GM12878 (cell line): ENCODE data around the gene DHRS1. TPM values are rescaled to one million over a fixed set of nuclear protein-coding genes. Genes with fewer than 3 reads are reported as not detected.
A peak's percentile ranks its signal among the peaks of the same experiment; 100 is the strongest.

Source experiments
- ATAC-seq: fragments of 200-7000 bp; cut with Tn5 transposase; 3 replicates; pipeline ENCODE4 v1.9.1; 2020; ENCODE audit warnings: mild to moderate bottlenecking, moderate library complexity
- BruUV-seq: library from RNA; stranded (reverse); fragments of 400-500 nt; replicated peaks from 2 replicates; lab custom pipeline; 2021; lab: Mats Ljungman, UMichigan
- CTCF ChIA-PET: fragments of 300-600 bp; sonication (Branson Sonifier 250); formaldehyde crosslinking; extraction: SDS; loops from one replicate; lab custom pipeline; 2021; ENCODE audit warnings: inconsistent platforms; lab: Yijun Ruan, JAX
- POLR2A ChIA-PET: fragments of 350-600 bp; formaldehyde crosslinking; extraction: SDS; loops from one replicate; lab custom pipeline; 2021; ENCODE audit warnings: inconsistent platforms; lab: Charles Lee
- RAD21 ChIA-PET: fragments of 300-600 bp; sonication (Branson Sonifier 250); formaldehyde crosslinking; loops from one replicate; lab custom pipeline; 2023; ENCODE audit warnings: antibody characterized with exemption; ENCODE audit not compliant: unreplicated experiment; lab: Charles Lee
- SMC1A ChIA-PET: fragments of 300-600 bp; sonication (Branson Sonifier 250); formaldehyde crosslinking; loops from one replicate; lab custom pipeline; 2023; ENCODE audit not compliant: unreplicated experiment, uncharacterized antibody; lab: Charles Lee
- DNase-seq: peaks from one replicate; pipeline ENCODE4 v3.0.0-alpha.2; 2011; ENCODE audit warnings: low read depth, low spot score
- FAIRE-seq: peaks from 3 replicates; lab custom pipeline; 2011; peaks lifted over from hg19 to GRCh38; lab: Jason Lieb, UNC
- H2AFZ ChIP-seq: 2 replicates; pipeline ENCODE4 v1.6.0; 2011; ENCODE audit warnings: low read depth, low read length, control low read depth; ENCODE audit not compliant: control insufficient read depth
- H3K27ac ChIP-seq: 2 replicates; pipeline ENCODE4 v1.5.1; 2011; ENCODE audit warnings: control low read depth; ENCODE audit not compliant: control insufficient read depth, insufficient read depth
- H3K27me3 ChIP-seq, 2 experiments: replicated peaks in 1 of 2; 2 replicates each; pipeline versions ENCODE4 v1.6.0 to v1.6.1; 2011; ENCODE audit warnings: low read length in 1 of 2; ENCODE audit not compliant: control insufficient read depth in 2 of 2, insufficient read depth in 2 of 2
- H3K36me3 ChIP-seq, 2 experiments: 2 replicates each; pipeline ENCODE4 v1.5.1; 2011; ENCODE audit warnings: low read length in 1 of 2; ENCODE audit not compliant: control insufficient read depth in 2 of 2, insufficient read depth in 2 of 2
- H3K4me1 ChIP-seq: 2 replicates; pipeline ENCODE4 v1.6.1; 2011; ENCODE audit warnings: mild to moderate bottlenecking, low read length, moderate library complexity, mixed read lengths; ENCODE audit not compliant: control insufficient read depth, insufficient read depth
- H3K4me2 ChIP-seq: 2 replicates; pipeline ENCODE4 v1.6.0; 2011; ENCODE audit warnings: control low read depth; ENCODE audit not compliant: control insufficient read depth, insufficient read depth
- H3K4me3 ChIP-seq: fragments of 200-600 bp; sonication (generic); 2 replicates; pipeline ENCODE4 v1.5.1; 2016
- H3K79me2 ChIP-seq: 2 replicates; pipeline ENCODE4 v1.6.0; 2011; ENCODE audit warnings: low read length; ENCODE audit not compliant: control insufficient read depth, insufficient read depth
- H3K9ac ChIP-seq: 2 replicates; pipeline ENCODE4 v1.8.0; 2011; ENCODE audit warnings: low read length, control low read depth, mixed read lengths; ENCODE audit not compliant: control insufficient read depth, insufficient read depth
- H3K9me3 ChIP-seq: replicated peaks from 3 replicates; pipeline ENCODE4 v1.5.1; 2011; ENCODE audit warnings: mild to moderate bottlenecking, low read length; ENCODE audit not compliant: control insufficient read depth, insufficient read depth
- H4K20me1 ChIP-seq: 2 replicates; pipeline ENCODE4 v1.6.0; 2011; ENCODE audit not compliant: control insufficient read depth, insufficient read depth
- ATF2 ChIP-seq: IDR thresholded peaks from 2 replicates; pipeline ENCODE4 v1.6.1; 2012; ENCODE audit warnings: low read length, inconsistent platforms
- BCLAF1 ChIP-seq: fragments of 450-650 bp; IDR thresholded peaks from 2 replicates; pipeline ENCODE4 v1.6.1; 2017; ENCODE audit warnings: antibody characterized with exemption, mild to moderate bottlenecking, moderate library complexity
- CTCF ChIP-seq, 3 experiments: IDR thresholded peaks in 2 of 3; conservative IDR thresholded peaks in 1 of 3; 2 replicates each; pipeline ENCODE4 v1.5.1; 2011; ENCODE audit warnings: low read depth in 3 of 3, low read length in 3 of 3, mild to moderate bottlenecking in 3 of 3, control low read depth in 2 of 3, moderate library complexity in 2 of 3, inconsistent platforms in 1 of 3, mixed read lengths in 1 of 3; ENCODE audit not compliant: control insufficient read depth in 2 of 3, insufficient read depth in 1 of 3; ENCODE audit errors: extremely low read depth in 1 of 3
- RAD21 ChIP-seq: IDR thresholded peaks from 2 replicates; pipeline ENCODE4 v1.6.1; 2011; ENCODE audit warnings: mild to moderate bottlenecking, low read depth, low read length, moderate library complexity; ENCODE audit not compliant: insufficient read depth
- SMC3 ChIP-seq: IDR thresholded peaks from 2 replicates; pipeline ENCODE4 v1.6.1; 2011; ENCODE audit warnings: low read length, improper control_type of control experiment, borderline replicate concordance
- WGBS: methylation state at CpG from one replicate; pipeline ENCODE4 v1.1.6; 2016; ENCODE audit warnings: low lambda C conversion rate; ENCODE audit not compliant: insufficient replicate concordance, insufficient coverage; ENCODE audit errors: missing lambda C conversion rate; 5-methylcytosine and 5-hydroxymethylcytosine counted together
- in situ Hi-C: fragments of 300-500 bp; cut with MboI; formaldehyde crosslinking; loops from 9 replicates; pipeline ENCODE4 v1.14.3; 2018; ENCODE audit warnings: mixed read lengths
- intact Hi-C: fragments of 100-400 bp; cut with micrococcal nuclease; formaldehyde crosslinking; loops from one replicate; pipeline ENCODE4 v1.14.2; 2022; ENCODE audit not compliant: unreplicated experiment
- polyA plus RNA-seq, 11 experiments: library from polyadenylated mRNA; depleted of rRNA in 4 of 11; unstranded in 6 of 11; stranded (reverse) in 5 of 11; fragments of >200 nt; fragmentation: Nextera tagmentation in 4 of 11; fragmentation: Illumina TruSeq in 1 of 11; extraction: Ambion mirVana in 4 of 11; extraction: Trizol in 1 of 11; gene quantifications; 1 replicate in 1 of 11; 2 replicates in 10 of 11; pipeline versions ENCODE4 v1.2.1 to v1.2.3, GENCODE V29; 2011 to 2016; ENCODE audit warnings: inconsistent platforms in 2 of 11, missing spikeins in 2 of 11, low read depth in 1 of 11
- total RNA-seq, 4 experiments: library from RNA; depleted of rRNA in 3 of 4; stranded (reverse); fragments of >200 nt in 3 of 4; fragmentation: Illumina TruSeq in 1 of 4; extraction: Trizol in 1 of 4; gene quantifications; 2 replicates each; pipeline versions ENCODE4 v1.2.1 to v1.2.3, GENCODE V29; 2013 to 2021

Gene DHRS1
- total and polyA plus RNA-seq, 10 of the 15 experiments (the other 5 are each of a cell fraction or from before 2014, with no cell fraction given), result 12.1 to 45.0 (median 25.7) TPM

GRCh38 chr14:24297190-24297964, 2.2 kb downstream of the DHRS1 start:
- peak overlapping the region; percentile 31; the same call in 1 of the 2 replicates for H3K4me2 ChIP-seq
- H3K9ac ChIP-seq, result peak overlapping the region; percentile 2; the same call in 1 of the 2 replicates
- ChIA-PET RAD21 (interaction anchor here (1.0 to 7.8 kb wide), 20 partner anchors 10 to 239 kb away, joined by 3 to 231 read pairs (median 8); partner anchors contain the start of genes CHMP4A, CIDEB, DCAF11 and IPO4), POLR2A (interaction anchor here (0.8 to 9.0 kb wide), 14 partner anchors 10 to 239 kb away, joined by 3 to 118 read pairs (median 4); partner anchors contain the start of genes CHMP4A, CIDEB, MDP1 and RABGGTA), SMC1A (interaction anchor here (0.8 to 10.1 kb wide), 21 partner anchors 10 to 239 kb away, joined by 3 to 201 read pairs (median 6); partner anchors contain the start of genes CHMP4A, CIDEB, DCAF11 and IRF9), CTCF (interaction anchor here (0.6 to 13.4 kb wide), 33 partner anchors 11 to 692 kb away, joined by 3 to 368 read pairs (median 5); partner anchors contain the start of genes CHMP4A, CIDEB, DCAF11 and IPO4)
- DNase-seq (no peak), FAIRE-seq (no peak), ATAC-seq (peak; percentile 47)
- H2AFZ ChIP-seq, result peak overlapping the region; percentile 56
- no peaks in the 10 kb centered on the region for H3K9me3 ChIP-seq
- peak overlapping the region; percentile 27 for H3K27ac ChIP-seq
- peaks cover 3 to 29% of the 10 kb centered on the region in 2 experiments; a peak in 2 of 4 replicates for H3K36me3 ChIP-seq
- H3K79me2 ChIP-seq, result peaks cover 23% of the 10 kb centered on the region
- no peak overlapping the region for H3K4me3 ChIP-seq
- no TSS peak for BruUV-seq
- H3K4me1 ChIP-seq, result peaks cover 25% of the 10 kb centered on the region
- no peaks in the 10 kb centered on the region for H4K20me1 ChIP-seq
- intact Hi-C loops (loop anchor here (1.0 to 5.0 kb wide), 8 partner anchors 18 to 283 kb away; partner anchors contain the start of genes IPO4, MDP1, PCK2 and PSME2), in situ Hi-C loops (loop anchor here (5.0 kb wide), 1 partner anchor 55 kb away; the partner anchor contains the start of gene TINF2)
- 28% methylated on average over 5 of the region's 5 CpGs for WGBS
- no peaks in the 10 kb centered on the region for H3K27me3 ChIP-seq
- peak; percentile 40; the same call in 1 of the 2 replicates for TF ChIP-seq RAD21
- 0 out of 2 replicates have a peak, but pooled peaks have one; percentile 11 for TF ChIP-seq ATF2
- TF ChIP-seq BCLAF1, result no peak
- peak; percentile 31; the same call in 1 of the 2 replicates for TF ChIP-seq SMC3
- TF ChIP-seq CTCF (IDR thresholded peaks at IDR 0.05 in 2 of 3, conservative IDR thresholded peaks at IDR 0.05 in 1 of 3; ENCODE audit: control insufficient read depth in 2 of 3, extremely low read depth in 1 of 3, insufficient read depth in 1 of 3, low read depth in 3 of 3, low read length in 3 of 3), result peak; percentile 25 to 50 (median 29); a peak in 4 of 6 replicates
